Activated CD8-positive, alpha-beta T cell treated with anti-CD3 and anti-CD28 coated beads, Interleukin-2, amount 10 ng/mL, durations not matched to agents 7 days and 5 days (primary cell): ENCODE measurements around the gene TRAF5. TPM values are rescaled to one million over a fixed set of nuclear protein-coding genes. Genes with fewer than 3 reads are reported as not detected.
A peak's percentile ranks its signal among the peaks of the same experiment; 100 is the strongest.

Source experiments
- ATAC-seq: fragments of 150-1000 bp; cut with Tn5 transposase; one replicate; pipeline ENCODE4 v1.10.0; 2021; ENCODE audit warnings: moderate library complexity
- CTCF ChIA-PET: fragments of 350-600 bp; sonication (Branson Sonifier 250); formaldehyde crosslinking; loops from one replicate; lab custom pipeline; 2021; ENCODE audit warnings: antibody characterized with exemption; lab: Charles Lee
- POLR2A ChIA-PET: fragments of 350-600 bp; sonication (Branson Sonifier 250); formaldehyde crosslinking; loops from one replicate; lab custom pipeline; 2021; ENCODE audit warnings: antibody characterized with exemption; lab: Charles Lee
- DNase-seq: peaks from one replicate; pipeline ENCODE4 v3.0.0-alpha.2; 2020
- H3K27ac Mint-ChIP-seq: one replicate; pipeline ENCODE4 v1.8.0; 2021; ENCODE audit warnings: mild to moderate bottlenecking, mixed read lengths
- H3K27me3 Mint-ChIP-seq: one replicate; pipeline ENCODE4 v1.8.0; 2021; ENCODE audit warnings: low read depth, mixed read lengths
- H3K36me3 Mint-ChIP-seq: one replicate; pipeline ENCODE4 v1.8.0; 2021; ENCODE audit warnings: low read depth, mixed read lengths
- H3K4me1 Mint-ChIP-seq: one replicate; pipeline ENCODE4 v1.8.0; 2021; ENCODE audit warnings: low read depth, mixed read lengths
- H3K4me3 Mint-ChIP-seq: one replicate; pipeline ENCODE4 v1.8.0; 2021; ENCODE audit warnings: mild to moderate bottlenecking, mixed read lengths
- H3K9me3 Mint-ChIP-seq: one replicate; pipeline ENCODE4 v1.8.0; 2022; ENCODE audit warnings: mixed read lengths; ENCODE audit not compliant: insufficient read depth
- total RNA-seq, 2 experiments: library from RNA; stranded (reverse); gene quantifications; one replicate each; pipeline ENCODE4 v1.2.3, GENCODE V29; 2021

Gene TRAF5
- total RNA-seq, 2 experiments from 2014 or later: 61.1 to 64.4 TPM

GRCh38 chr1:211328084-211328694 is 1.6 kb downstream of the TRAF5 start:
- CTCF ChIA-PET: interaction anchor here (0.7 to 5.2 kb wide), 11 partner anchors 9 to 190 kb away, joined by 3 to 40 read pairs (median 3); no protein-coding TSS in a partner anchor
- peaks cover 38% of the 10 kb centered on the region for H3K36me3 Mint-ChIP-seq

DNA sequence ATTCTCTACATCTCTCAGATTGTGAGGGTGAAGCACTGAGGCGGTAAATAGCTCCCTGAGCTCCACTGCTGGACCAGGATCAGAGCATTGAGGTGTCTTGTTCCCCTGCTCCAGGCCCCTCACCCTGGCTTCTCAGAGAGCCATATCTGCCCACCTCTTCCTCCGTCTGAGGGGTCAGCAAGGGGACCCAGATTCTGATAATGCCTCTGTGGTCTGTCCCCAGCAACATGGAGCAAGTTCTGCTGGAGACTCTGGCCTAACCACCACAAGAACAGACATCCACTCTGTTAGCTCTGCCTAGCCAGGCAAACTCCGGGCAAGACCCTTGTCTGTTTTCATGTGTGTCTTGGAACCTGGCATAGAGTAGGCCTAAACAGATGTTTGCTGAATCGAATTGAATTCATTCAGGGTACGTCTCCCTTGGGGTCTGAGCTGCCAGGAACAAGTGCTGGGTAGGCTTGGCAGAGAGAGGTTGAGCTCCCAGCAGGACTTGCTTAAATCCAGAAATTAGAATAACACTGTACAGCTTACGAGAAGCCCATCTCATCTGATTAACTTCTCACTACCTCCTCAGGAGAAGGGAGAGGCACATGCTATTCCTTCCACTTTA is 2.3 kb downstream of the TRAF5 start:
- Mint-ChIP-seq H3K27me3 (no peaks in the 10 kb centered on the region), H3K4me3 (peak overlapping the region; percentile 89), H3K9me3 (no peaks in the 10 kb centered on the region), H3K4me1 (peaks cover 76% of the 10 kb centered on the region), H3K36me3 (peaks cover 42% of the 10 kb centered on the region), H3K27ac (peak overlapping the region; percentile 92)
- ChIA-PET CTCF (interaction anchor here (0.8 to 5.2 kb wide), 14 partner anchors 8 to 186 kb away, joined by 3 to 40 read pairs (median 4); no protein-coding TSS in a partner anchor), POLR2A (interaction anchor here (0.6 to 2.6 kb wide), 8 partner anchors 9 to 927 kb away, joined by 3 to 11 read pairs (median 3); no protein-coding TSS in a partner anchor)
- DNase-seq: no peak
- ATAC-seq: no peak

More at GRCh38 chr1:211328084-211328694, 1.6 kb downstream of the TRAF5 start:
- POLR2A ChIA-PET: interaction anchor here (0.6 to 2.7 kb wide), 10 partner anchors 7 to 205 kb away, joined by 3 to 14 read pairs (median 4); partner anchors contain the start of gene RCOR3
- DNase-seq (no peak), ATAC-seq (no peak)
- H3K4me3 Mint-ChIP-seq: peak overlapping the region; percentile 89
- H3K27ac Mint-ChIP-seq: peak overlapping the region; percentile 92
- H3K27me3 Mint-ChIP-seq: no peaks in the 10 kb centered on the region
- no peaks in the 10 kb centered on the region for H3K9me3 Mint-ChIP-seq
- peaks cover 79% of the 10 kb centered on the region for H3K4me1 Mint-ChIP-seq

DNA sequence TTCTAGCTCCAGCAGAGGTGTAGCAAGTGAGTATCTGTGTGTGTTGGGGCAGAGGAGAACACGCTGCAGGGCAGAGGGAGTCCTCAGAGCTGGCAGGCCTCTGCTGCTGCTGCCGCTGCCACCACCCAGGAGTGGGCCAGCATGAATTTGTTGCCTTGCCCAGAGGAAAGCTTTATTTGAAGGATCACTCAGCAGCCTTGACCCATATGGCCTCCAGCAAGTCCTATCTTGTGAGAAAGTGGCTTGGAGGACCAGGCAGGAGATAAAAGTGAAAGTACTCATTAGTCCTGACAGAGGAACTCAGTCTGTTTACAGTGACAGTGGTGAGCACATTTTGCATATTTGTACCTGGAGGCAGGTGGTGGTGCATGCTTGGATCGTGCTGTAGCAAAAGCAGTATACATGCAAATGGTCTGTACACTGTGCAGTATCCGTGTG is 3.1 kb downstream of the TRAF5 start:
- Mint-ChIP-seq H3K4me1 (peaks cover 81% of the 10 kb centered on the region), H3K27me3 (no peaks in the 10 kb centered on the region), H3K9me3 (no peaks in the 10 kb centered on the region), H3K36me3 (peaks cover 45% of the 10 kb centered on the region), H3K27ac (peak overlapping the region; percentile 92), H3K4me3 (peak overlapping the region; percentile 89)
- peak; percentile 22 for ATAC-seq
- ChIA-PET POLR2A (interaction anchor here (0.6 to 2.6 kb wide), 7 partner anchors 8 to 926 kb away, joined by 3 to 11 read pairs (median 3); no protein-coding TSS in a partner anchor), CTCF (interaction anchor here (0.8 to 5.2 kb wide), 12 partner anchors 10 to 185 kb away, joined by 3 to 40 read pairs (median 4); no protein-coding TSS in a partner anchor)
- peak; percentile 38 for DNase-seq

DNA sequence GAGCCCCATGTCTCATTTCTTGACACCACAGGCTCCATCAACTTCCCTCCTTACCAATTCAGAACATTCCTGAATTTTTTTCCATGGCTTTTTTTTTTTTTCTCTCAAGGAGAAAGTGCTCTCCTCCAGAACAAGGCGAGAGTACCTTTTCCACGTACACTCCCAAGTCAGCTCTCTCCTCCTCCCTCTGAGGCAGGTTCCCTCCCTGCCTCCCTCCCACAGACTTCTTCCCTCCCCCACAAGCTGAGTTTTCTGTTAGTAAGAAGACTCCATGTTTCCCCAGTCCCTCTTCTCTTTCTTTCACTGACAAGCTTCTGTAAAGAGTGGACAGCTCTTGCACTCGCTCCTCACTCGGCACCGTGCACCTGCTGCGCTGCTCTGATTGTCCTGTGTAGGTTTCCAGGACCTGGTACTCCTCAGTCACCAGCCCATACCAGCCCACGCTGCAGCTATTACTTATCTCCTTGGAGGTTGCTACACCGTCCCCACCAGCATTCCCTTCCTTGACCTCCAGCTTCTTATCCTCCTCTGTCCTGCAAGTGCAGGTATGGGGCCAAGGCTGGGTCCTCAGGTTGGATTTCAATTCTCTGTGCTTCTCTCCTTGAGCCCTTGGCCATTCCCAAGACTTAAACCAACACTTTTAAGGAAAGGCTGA is 3.8 kb downstream of the TRAF5 start:
- peaks cover 51% of the 10 kb centered on the region for H3K36me3 Mint-ChIP-seq
- H3K4me1 Mint-ChIP-seq: peaks cover 82% of the 10 kb centered on the region
- peak overlapping the region; percentile 89 for H3K4me3 Mint-ChIP-seq
- H3K27ac Mint-ChIP-seq: peak overlapping the region; percentile 92
- POLR2A ChIA-PET: interaction anchor here (0.6 to 2.6 kb wide), 2 partner anchors 21 to 293 kb away, joined by 3 to 11 read pairs; no protein-coding TSS in a partner anchor
- CTCF ChIA-PET: interaction anchor here (1.1 to 5.2 kb wide), 5 partner anchors 11 to 184 kb away, joined by 3 to 40 read pairs (median 5); no protein-coding TSS in a partner anchor
- no peak for ATAC-seq
- DNase-seq: no peak
- H3K9me3 Mint-ChIP-seq: no peaks in the 10 kb centered on the region
- no peaks in the 10 kb centered on the region for H3K27me3 Mint-ChIP-seq

GRCh38 chr1:211331011-211331709 is 4.5 kb downstream of the TRAF5 start:
- peaks cover 82% of the 10 kb centered on the region for H3K4me1 Mint-ChIP-seq
- no peaks in the 10 kb centered on the region for H3K27me3 Mint-ChIP-seq
- ChIA-PET POLR2A (no interaction called here), CTCF (interaction anchor here (1.3 to 1.6 kb wide), 2 partner anchors 8 to 20 kb away, joined by 3 to 5 read pairs; no protein-coding TSS in a partner anchor)
- H3K9me3 Mint-ChIP-seq: no peaks in the 10 kb centered on the region
- H3K4me3 Mint-ChIP-seq: peak overlapping the region; percentile 89
- ATAC-seq: no peak
- peak overlapping the region; percentile 92 for H3K27ac Mint-ChIP-seq
- DNase-seq: no peak
- peaks cover 57% of the 10 kb centered on the region for H3K36me3 Mint-ChIP-seq

DNA sequence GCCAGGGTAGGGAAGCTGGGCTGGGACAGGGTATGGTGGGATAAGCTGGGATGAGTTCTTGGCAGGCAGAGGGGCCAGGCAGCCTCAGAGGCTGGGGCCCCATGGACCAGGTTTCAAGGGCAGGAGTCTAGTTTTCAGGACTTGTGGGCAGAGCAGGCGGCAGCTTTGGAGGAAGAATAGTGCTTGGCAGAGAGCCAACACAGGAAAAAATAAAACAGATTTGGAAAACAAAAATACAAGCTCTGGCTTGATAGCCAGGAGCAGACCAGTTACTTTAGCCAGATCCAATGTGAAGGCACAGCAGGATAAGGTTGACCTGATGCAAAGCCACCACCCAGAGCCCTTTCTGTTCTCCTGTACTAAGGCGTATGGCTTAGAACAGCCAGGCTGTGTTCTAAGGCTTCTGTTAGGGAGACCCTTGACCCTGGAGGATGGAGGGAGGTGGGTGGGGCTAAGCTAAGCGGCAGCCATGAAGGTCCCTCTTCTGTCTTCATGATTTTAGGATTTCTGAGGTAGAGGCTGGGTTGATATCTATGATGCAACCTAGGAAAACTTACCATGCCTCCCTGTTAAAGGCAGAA is 5.5 kb downstream of the TRAF5 start:
- Mint-ChIP-seq H3K27me3 (no peaks in the 10 kb centered on the region), H3K9me3 (no peaks in the 10 kb centered on the region), H3K4me3 (no peak overlapping the region), H3K36me3 (peaks cover 63% of the 10 kb centered on the region), H3K4me1 (peaks cover 89% of the 10 kb centered on the region), H3K27ac (no peak overlapping the region)
- ChIA-PET POLR2A (no interaction called here), CTCF (interaction anchor here (1.3 kb wide), 1 partner anchor 9 kb away, joined by 3 read pairs; no protein-coding TSS in a partner anchor)
- no peak for ATAC-seq
- DNase-seq: no peak

DNA sequence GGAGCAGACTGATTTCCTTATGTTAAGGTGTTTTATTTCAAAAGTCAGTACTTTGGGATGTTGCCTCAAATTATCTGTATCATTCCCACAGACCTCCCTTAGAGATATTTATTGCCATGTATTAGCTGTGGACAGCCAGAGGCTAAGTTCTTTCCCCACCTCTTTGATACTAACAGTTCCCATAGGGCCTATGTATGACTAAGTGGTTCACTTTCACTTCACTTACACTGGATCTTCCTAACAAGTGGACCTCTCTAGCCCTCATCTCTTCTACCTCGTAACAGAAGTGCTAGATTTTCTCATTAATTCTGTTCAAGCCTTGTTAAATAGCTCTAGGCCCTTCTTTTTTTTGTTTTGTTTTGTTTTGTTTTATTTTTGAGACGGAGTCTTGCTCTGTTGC is 6.2 kb downstream of the TRAF5 start:
- no peaks in the 10 kb centered on the region for H3K9me3 Mint-ChIP-seq
- peaks cover 70% of the 10 kb centered on the region for H3K36me3 Mint-ChIP-seq
- CTCF ChIA-PET: interaction anchor here (0.8 to 1.3 kb wide), 2 partner anchors 9 to 15 kb away, joined by 3 to 8 read pairs; no protein-coding TSS in a partner anchor
- H3K4me1 Mint-ChIP-seq: peaks cover 96% of the 10 kb centered on the region
- no peak for ATAC-seq
- DNase-seq: no peak
- POLR2A ChIA-PET: interaction anchor here (0.6 kb wide), 1 partner anchor 429 kb away, joined by 3 read pairs; no protein-coding TSS in a partner anchor
- H3K4me3 Mint-ChIP-seq: no peak overlapping the region
- peak overlapping the region; percentile 18 for H3K27ac Mint-ChIP-seq
- no peaks in the 10 kb centered on the region for H3K27me3 Mint-ChIP-seq

DNA sequence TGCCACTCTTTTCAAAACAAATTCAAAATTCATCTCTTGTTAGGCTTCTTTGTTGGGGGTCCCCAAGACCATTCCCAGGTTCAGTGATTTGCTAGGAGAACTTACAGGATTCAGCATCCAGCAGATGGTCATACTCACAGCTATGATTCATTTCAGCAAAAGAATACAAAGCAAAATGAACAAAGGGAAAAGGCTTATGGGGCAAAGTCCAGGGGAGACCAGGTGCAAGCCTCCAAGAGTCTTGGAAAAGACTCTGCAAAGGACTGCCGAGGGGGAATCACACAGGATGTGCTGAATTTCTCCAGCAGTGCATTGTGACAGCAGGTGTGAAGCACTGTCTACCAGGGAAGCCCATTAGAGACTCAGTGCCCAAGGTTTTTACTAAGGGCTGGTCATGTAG is 7.3 kb downstream of the TRAF5 start:
- ChIA-PET POLR2A (no interaction called here), CTCF (interaction anchor here (0.8 to 1.3 kb wide), 2 partner anchors 11 to 142 kb away, joined by 3 to 8 read pairs; no protein-coding TSS in a partner anchor)
- Mint-ChIP-seq H3K27ac (peak overlapping the region; percentile 74), H3K9me3 (no peaks in the 10 kb centered on the region), H3K27me3 (no peaks in the 10 kb centered on the region), H3K36me3 (peaks cover 69% of the 10 kb centered on the region), H3K4me1 (peaks cover 93% of the 10 kb centered on the region), H3K4me3 (no peak overlapping the region)
- DNase-seq: peak; percentile 19
- no peak for ATAC-seq

- Mint-ChIP-seq H3K36me3 (peaks cover 69% of the 10 kb centered on the region), H3K4me1 (peaks cover 93% of the 10 kb centered on the region)
- ATAC-seq: peak; percentile 39
These were observed 8.4 kb downstream of the TRAF5 start for GRCh38 chr1:211334986-211335385.

GRCh38 chr1:211335522-211336157 is 9.0 kb downstream of the TRAF5 start:
- DNase-seq (peak; percentile 59), ATAC-seq (peak; percentile 84)
- H3K4me3 Mint-ChIP-seq: peak overlapping the region; percentile 63
- ChIA-PET POLR2A (interaction anchor here (0.7 to 2.3 kb wide), 5 partner anchors 9 to 47 kb away, joined by 3 to 14 read pairs (median 4); partner anchors contain the start of gene TRAF5), CTCF (interaction anchor here (0.7 to 7.4 kb wide), 7 partner anchors 8 to 179 kb away, joined by 3 to 65 read pairs (median 5); no protein-coding TSS in a partner anchor)
- no peaks in the 10 kb centered on the region for H3K27me3 Mint-ChIP-seq
- H3K4me1 Mint-ChIP-seq: peaks cover 88% of the 10 kb centered on the region
- H3K9me3 Mint-ChIP-seq: no peaks in the 10 kb centered on the region
- H3K27ac Mint-ChIP-seq: peak overlapping the region; percentile 89
- peaks cover 64% of the 10 kb centered on the region for H3K36me3 Mint-ChIP-seq

More at GRCh38 chr1:211334986-211335385, 8.4 kb downstream of the TRAF5 start:
- Mint-ChIP-seq H3K9me3 (no peaks in the 10 kb centered on the region), H3K27ac (peak overlapping the region; percentile 89), H3K27me3 (no peaks in the 10 kb centered on the region), H3K4me3 (peak overlapping the region; percentile 63)
- peak; percentile 30 for DNase-seq
- CTCF ChIA-PET: interaction anchor here (0.7 to 7.4 kb wide), 5 partner anchors 9 to 179 kb away, joined by 3 to 65 read pairs (median 5); no protein-coding TSS in a partner anchor
- POLR2A ChIA-PET: interaction anchor here (0.6 to 2.3 kb wide), 4 partner anchors 8 to 48 kb away, joined by 3 to 14 read pairs (median 7); partner anchors contain the start of gene TRAF5
